ENCODE measurements around the gene RBM23. TPM values are rescaled to one million over a fixed set of nuclear protein-coding genes. Genes with fewer than 3 reads are reported as not detected.

Gene RBM23
- total RNA-seq, 4 donors from 2014 or later, result 41.7 to 694 (median 368) TPM

GRCh38 chr14:22875748-22876319, 43.1 kb downstream of the RBM23 start:
- TF ChIP-seq CTCF (IDR thresholded peaks at IDR 0.05; ENCODE audit: low read depth), result no peak

GRCh38 chr14:22875003-22875747, 43.8 kb downstream of the RBM23 start:
- TF ChIP-seq CTCF (IDR thresholded peaks at IDR 0.05; ENCODE audit: low read depth), result no peak

GRCh38 chr14:22872833-22873520, 46.0 kb downstream of the RBM23 start:
- no peak for TF ChIP-seq CTCF (IDR thresholded peaks at IDR 0.05; ENCODE audit: low read depth)

GRCh38 chr14:22872033-22872832, 46.7 kb downstream of the RBM23 start:
- no peak for TF ChIP-seq CTCF (IDR thresholded peaks at IDR 0.05; ENCODE audit: low read depth)

GRCh38 chr14:22871224-22872032, 47.5 kb downstream of the RBM23 start, which contains the start of gene LRP10:
TSS of gene LRP10 (plus strand) at chr14:22871740. CDS start at chr14:22872304, 564 bp downstream.
- TF ChIP-seq CTCF (IDR thresholded peaks at IDR 0.05; ENCODE audit: low read depth), result no peak

GRCh38 chr14:22870811-22871223, 48.1 kb downstream of the RBM23 start:
- TF ChIP-seq CTCF (IDR thresholded peaks at IDR 0.05; ENCODE audit: low read depth), result no peak
